ENCODE data around the gene OLFM4. TPM values are rescaled to one million over a fixed set of nuclear protein-coding genes. Genes with fewer than 3 reads are reported as not detected.

The OLFM4 gene, protein sequence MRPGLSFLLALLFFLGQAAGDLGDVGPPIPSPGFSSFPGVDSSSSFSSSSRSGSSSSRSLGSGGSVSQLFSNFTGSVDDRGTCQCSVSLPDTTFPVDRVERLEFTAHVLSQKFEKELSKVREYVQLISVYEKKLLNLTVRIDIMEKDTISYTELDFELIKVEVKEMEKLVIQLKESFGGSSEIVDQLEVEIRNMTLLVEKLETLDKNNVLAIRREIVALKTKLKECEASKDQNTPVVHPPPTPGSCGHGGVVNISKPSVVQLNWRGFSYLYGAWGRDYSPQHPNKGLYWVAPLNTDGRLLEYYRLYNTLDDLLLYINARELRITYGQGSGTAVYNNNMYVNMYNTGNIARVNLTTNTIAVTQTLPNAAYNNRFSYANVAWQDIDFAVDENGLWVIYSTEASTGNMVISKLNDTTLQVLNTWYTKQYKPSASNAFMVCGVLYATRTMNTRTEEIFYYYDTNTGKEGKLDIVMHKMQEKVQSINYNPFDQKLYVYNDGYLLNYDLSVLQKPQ
- not detected in 2 replicates for total RNA-seq (2014; rRNA removed; shearing (Covaris generic))

DNA sequence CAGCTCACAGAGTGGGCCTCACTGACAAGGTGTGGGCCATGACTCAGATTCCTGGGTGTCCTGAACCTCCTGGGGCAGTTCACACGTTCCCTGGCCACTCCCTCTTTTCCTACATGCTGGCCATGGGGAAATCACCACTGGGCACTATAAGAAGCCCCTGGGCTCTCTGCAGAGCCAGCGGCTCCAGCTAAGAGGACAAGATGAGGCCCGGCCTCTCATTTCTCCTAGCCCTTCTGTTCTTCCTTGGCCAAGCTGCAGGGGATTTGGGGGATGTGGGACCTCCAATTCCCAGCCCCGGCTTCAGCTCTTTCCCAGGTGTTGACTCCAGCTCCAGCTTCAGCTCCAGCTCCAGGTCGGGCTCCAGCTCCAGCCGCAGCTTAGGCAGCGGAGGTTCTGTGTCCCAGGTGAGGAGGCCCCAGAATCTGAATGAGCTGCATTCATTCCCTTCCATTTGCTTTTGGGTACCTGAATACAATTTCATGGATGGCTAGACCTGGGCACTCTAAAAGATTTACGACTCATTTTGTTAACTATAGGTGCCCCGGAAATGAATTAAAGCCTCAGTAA lies at the start of gene OLFM4:
Gene OLFM4 (plus strand): TSS at position 177 of the 567 bp plus-strand sequence. CDS start 24 bp downstream, at position 201.

Other genes starting within 250 kb of the OLFM4 start
- 0.05 TPM in 1 of 2 replicates, not detected in the other for gene PCDH8, start 180.2 kb upstream of the OLFM4 start, total RNA-seq (2014; rRNA removed; shearing (Covaris generic))